ENCODE data around the gene STAC2. TPM values are rescaled to one million over a fixed set of nuclear protein-coding genes. Genes with fewer than 3 reads are reported as not detected.

Gene STAC2
- total RNA-seq, 2 donors from 2014 or later, result 0.82 to 2.3 TPM

GRCh38 chr17:39210093-39210434 lies 15.7 kb downstream of the STAC2 start:
- Histone ChIP-seq H3K27ac (peak overlapping the region; percentile 58 to 74), H3K27me3 (no peaks in the 10 kb centered on the region), H3K9me3 (no peaks in the 10 kb centered on the region), H3K4me1 (peaks cover 0 to 31% of the 10 kb centered on the region in 2 donors), H3K4me3 (peak overlapping the region; percentile 35 to 47), H3K36me3 (peaks cover 3% of the 10 kb centered on the region)
- DNase-seq (ENCODE audit: low spot score), result no peak
- no peak for TF ChIP-seq CTCF (IDR thresholded peaks at IDR 0.05)

DNA sequence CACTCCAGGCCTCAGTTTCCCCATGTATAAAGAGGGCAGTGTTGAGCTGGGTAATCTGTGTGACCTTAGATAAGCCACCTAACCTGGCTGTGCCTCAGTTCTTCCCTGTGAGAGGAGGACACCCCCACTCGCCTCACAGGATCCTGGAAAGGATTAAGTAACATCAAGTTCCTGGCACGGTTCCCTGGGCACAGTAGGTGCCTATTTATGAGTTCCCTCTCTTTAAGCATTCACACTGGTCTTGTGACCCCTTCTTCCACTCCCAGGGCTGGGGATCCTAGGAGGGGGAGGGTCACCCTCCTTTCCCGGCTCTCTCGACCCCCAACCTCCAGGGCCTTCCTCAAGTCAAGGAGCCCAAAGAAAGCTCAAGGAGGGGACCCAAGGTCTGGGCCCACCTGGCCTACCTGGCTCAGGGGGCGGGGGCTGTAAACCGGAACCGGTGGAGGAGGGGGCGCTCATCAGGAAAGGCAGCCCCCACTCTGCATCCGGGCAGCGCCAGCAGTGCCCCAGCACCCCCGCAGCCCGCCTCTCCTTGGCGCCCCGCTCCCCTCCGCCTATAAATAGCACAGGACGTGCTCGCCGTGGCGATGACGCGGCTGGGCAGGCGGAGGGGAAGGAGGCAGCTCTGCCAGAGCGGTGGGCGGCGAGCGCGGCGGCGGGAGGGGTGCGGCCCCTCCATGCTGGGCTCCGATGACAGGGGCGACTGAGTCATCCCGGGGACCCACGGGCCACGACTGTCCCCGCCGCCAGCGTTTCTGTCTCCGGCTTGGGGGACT lies 16.2 kb downstream of the STAC2 start:
- no peak for TF ChIP-seq CTCF (IDR thresholded peaks at IDR 0.05)
- Histone ChIP-seq H3K9me3 (no peaks in the 10 kb centered on the region), H3K27ac (peak overlapping the region; percentile 58 to 74), H3K4me3 (peak overlapping the region; percentile 35 to 47), H3K27me3 (no peaks in the 10 kb centered on the region), H3K4me1 (peaks cover 0 to 31% of the 10 kb centered on the region in 2 donors), H3K36me3 (peaks cover 8% of the 10 kb centered on the region)
- peak; percentile 73 for DNase-seq (ENCODE audit: low spot score)

DNA sequence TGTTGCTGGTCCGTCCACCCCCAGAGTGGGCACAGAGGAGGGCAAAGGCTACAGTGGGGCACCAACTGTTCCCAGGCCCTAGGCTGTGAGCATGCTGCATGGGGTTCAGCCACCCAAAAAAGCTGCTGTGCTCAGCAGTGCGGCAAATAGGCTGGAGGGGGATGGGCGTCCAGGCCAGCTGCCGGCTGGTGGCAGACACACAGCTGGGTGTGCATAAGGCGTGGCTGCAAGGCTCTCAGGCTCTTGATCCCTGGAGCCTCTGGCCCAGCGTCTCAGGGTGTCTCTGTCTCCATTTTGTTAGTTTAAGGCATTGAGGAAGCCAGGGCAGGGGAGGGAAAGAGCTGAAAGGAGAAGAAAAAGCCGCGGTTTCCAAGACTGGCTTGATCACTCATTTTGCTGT lies 16.9 kb downstream of the STAC2 start:
- peaks cover 14% of the 10 kb centered on the region for H3K36me3 ChIP-seq
- H3K4me1 ChIP-seq, result peaks cover 0 to 31% of the 10 kb centered on the region in 2 donors
- no peaks in the 10 kb centered on the region for H3K27me3 ChIP-seq
- TF ChIP-seq CTCF (IDR thresholded peaks at IDR 0.05), result no peak
- H3K9me3 ChIP-seq, result no peaks in the 10 kb centered on the region
- DNase-seq (ENCODE audit: low spot score), result no peak
- peak overlapping the region; percentile 58 to 74 for H3K27ac ChIP-seq
- no peak overlapping the region for H3K4me3 ChIP-seq

DNA sequence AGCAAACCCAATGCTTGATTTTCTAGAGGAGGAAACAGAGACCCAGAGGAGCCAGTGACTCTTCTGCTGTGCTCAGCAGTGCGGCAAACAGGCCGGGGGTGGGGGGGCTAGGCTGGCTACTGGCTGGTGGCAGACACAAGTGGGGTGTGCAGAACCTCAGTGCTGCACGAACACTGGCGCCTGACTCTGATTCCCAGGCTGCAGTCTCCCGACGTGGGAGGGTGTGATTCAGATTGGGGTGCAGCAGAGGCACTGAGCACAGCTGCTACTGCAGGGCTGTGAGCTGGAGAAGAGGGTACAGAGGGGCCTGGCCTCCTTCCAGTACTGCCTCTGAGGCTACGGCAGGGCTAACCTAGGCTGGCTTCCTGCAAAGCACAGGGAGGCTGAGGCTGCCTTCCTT lies 17.6 kb downstream of the STAC2 start:
- no peak overlapping the region for H3K4me3 ChIP-seq
- H3K4me1 ChIP-seq, result peaks cover 0 to 31% of the 10 kb centered on the region in 2 donors
- H3K9me3 ChIP-seq, result no peaks in the 10 kb centered on the region
- no peak for DNase-seq (ENCODE audit: low spot score)
- no peaks in the 10 kb centered on the region for H3K27me3 ChIP-seq
- no peak for TF ChIP-seq CTCF (IDR thresholded peaks at IDR 0.05)
- H3K27ac ChIP-seq, result no peak overlapping the region
- H3K36me3 ChIP-seq, result peaks cover 22% of the 10 kb centered on the region

- no peak for DNase-seq (ENCODE audit: low spot score)
- H3K36me3 ChIP-seq, result peaks cover 42% of the 10 kb centered on the region
- H3K4me1 ChIP-seq, result peaks cover 0 to 39% of the 10 kb centered on the region in 2 donors
- H3K27ac ChIP-seq, result no peak overlapping the region
- H3K9me3 ChIP-seq, result no peaks in the 10 kb centered on the region
- no peak for TF ChIP-seq CTCF (IDR thresholded peaks at IDR 0.05)
- H3K4me3 ChIP-seq, result no peak overlapping the region
- H3K27me3 ChIP-seq, result no peaks in the 10 kb centered on the region
Measured at GRCh38 chr17:39205112-39205526, 20.6 kb downstream of the STAC2 start.

DNA sequence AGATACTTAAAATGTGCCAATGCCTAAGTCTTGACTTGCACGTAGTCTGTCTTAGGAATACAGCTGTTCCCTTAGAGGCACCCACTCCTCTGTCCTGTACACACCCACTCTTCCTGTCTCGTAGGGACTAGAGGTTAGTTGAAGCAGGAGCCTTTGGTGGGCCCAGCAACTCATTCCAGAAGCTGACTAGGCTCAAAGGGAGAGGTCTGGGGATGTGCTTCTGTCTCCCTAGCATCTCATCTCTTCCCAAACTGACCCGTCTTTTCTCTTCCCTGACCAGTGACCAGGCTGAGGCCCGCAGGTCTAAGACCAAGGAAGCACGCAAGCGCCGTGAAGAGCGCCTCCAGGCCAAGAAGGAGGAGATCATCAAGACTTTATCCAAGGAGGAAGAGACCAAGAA lies 21.5 kb downstream of the STAC2 start:
- peaks cover 42% of the 10 kb centered on the region for H3K36me3 ChIP-seq
- H3K4me3 ChIP-seq, result no peak overlapping the region
- no peak for TF ChIP-seq CTCF (IDR thresholded peaks at IDR 0.05)
- peaks cover 0 to 33% of the 10 kb centered on the region in 2 donors for H3K4me1 ChIP-seq
- no peak overlapping the region for H3K27ac ChIP-seq
- no peaks in the 10 kb centered on the region for H3K27me3 ChIP-seq
- no peaks in the 10 kb centered on the region for H3K9me3 ChIP-seq
- no peak for DNase-seq (ENCODE audit: low spot score)

All from right atrium auricular region (tissue), 2 donors.